ENCODE results near the gene PIK3C3.
"Not testable (repeated sequence)": the region's sequence is repeated elsewhere in the genome, so short reads cannot be mapped to it uniquely, and the experiment has no call there.

Gene PIK3C3

DNA sequence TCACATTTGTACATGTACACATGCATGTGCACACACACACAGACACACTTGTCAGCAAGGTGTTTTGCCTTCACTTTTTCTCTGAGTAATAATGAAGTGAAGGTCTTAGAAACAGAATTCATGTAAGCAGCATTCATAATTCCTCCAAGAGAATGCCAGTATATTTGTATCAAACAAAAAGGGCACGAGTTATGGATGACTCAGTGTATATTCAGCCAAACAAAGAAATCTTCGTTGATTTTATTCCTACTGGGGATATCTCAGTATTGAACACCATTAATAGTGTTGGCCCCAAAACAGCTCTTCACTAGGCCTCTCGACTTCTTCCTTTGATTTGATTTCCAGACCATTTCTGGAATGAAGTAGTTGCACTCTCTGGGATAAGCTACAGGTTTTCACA is 125.3 kb downstream of the PIK3C3 start:
- no peak for DNase-seq

- no peak for DNase-seq
Measured at GRCh38 chr18:42082415-42083234, 127.6 kb downstream of the PIK3C3 start.

- DNase-seq: no peak
Measured at GRCh38 chr18:42086288-42086687, 131.3 kb downstream of the PIK3C3 start.

GRCh38 chr18:42087235-42087634 is 132.2 kb downstream of the PIK3C3 start:
- no peak for DNase-seq

- DNase-seq: no peak
Measured at GRCh38 chr18:42087876-42088275, 132.8 kb downstream of the PIK3C3 start.

GRCh38 chr18:42092848-42093247 is 137.8 kb downstream of the PIK3C3 start:
- no peak for DNase-seq

DNA sequence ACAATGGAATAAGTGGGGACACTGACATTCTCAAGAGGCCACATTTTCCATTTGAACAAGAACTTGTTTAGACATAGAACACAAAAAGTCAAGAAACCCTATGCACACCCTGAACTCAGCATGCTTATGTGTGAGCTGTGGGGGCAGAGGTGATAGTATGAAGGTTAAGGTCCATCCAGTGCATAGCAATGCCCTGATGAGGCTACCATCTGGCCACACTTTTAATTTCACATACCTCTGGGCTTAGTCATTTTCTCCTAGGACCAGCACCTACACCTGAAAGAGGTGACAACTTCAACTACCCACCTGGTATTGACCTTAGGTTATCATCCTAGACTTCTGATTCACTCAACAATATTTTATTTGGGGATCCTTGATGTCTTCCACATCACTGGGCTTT is 139.8 kb downstream of the PIK3C3 start:
- no peak for DNase-seq

- no peak for DNase-seq
Measured at GRCh38 chr18:42095732-42096377, 140.8 kb downstream of the PIK3C3 start.

- no peak for DNase-seq
Measured at GRCh38 chr18:42100248-42100647, 145.2 kb downstream of the PIK3C3 start.

GRCh38 chr18:42100911-42101310 is 145.9 kb downstream of the PIK3C3 start:
- no peak for DNase-seq

- DNase-seq: no peak
Measured at GRCh38 chr18:42105394-42105793, 150.4 kb downstream of the PIK3C3 start.

- no peak for DNase-seq
Measured at GRCh38 chr18:42106784-42107183, 151.8 kb downstream of the PIK3C3 start.

DNA sequence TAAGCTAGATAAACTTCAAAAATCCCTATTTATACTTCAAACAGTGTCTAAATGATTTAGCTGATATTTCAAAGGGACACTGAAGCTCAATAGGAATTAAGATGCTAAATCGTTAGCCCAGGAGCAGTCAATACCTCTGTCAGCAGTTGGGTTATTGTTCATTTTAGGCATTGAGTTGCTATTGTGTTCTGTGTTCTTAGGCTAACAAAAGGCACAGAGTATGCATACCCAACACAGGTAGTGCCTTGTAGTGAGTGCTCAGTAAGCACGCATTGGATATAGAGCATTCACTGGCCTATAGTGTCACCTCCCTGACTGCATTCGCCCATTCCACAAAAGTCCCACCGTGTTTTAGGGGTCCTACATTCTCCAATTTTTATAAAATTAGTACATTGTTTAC is 152.3 kb downstream of the PIK3C3 start:
- DNase-seq: no peak

- no peak for DNase-seq
Measured at GRCh38 chr18:42107691-42108450, 152.8 kb downstream of the PIK3C3 start.

- DNase-seq: not testable (repeated sequence)
Measured at GRCh38 chr18:42112147-42112546, 157.1 kb downstream of the PIK3C3 start.

DNA sequence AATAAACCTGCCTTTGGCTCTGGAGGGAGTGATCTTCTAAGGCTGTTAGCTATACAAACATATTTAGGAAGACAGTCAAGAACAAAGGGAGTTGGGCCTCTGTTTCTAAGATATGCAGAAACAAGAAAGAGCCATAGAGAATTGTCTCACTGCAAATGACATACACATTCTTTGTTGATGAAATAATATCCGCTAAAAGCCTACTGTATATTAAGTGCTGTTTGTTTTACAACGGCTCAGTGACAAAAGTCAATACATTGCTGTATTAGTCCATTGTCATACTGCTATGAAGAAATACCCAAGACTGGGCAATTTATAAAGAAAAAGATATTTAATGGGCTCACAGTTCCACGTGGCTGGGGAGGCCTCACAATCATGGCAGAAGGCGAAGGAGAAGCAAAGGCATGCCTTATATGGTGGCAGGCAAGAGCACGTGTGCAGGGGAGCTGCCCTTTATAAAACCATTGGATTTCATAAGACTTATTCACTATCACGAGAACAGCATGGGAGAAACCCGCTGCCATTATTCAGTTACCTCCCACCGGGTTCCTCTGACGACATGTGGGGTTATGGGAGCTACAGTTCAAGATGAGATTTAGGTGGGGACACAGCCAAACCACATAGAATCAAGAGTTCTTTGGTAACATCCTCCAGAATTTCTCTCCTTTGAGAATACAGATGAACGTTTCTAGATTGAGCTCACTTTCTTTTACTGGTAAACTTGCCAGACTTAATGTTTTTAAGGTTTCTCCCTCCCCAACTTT is 157.8 kb downstream of the PIK3C3 start:
- DNase-seq: no peak

- DNase-seq: peak; percentile 36 to 42
Measured at GRCh38 chr18:42113529-42114191, 158.6 kb downstream of the PIK3C3 start.

- peak; percentile 87 to 89 for DNase-seq
Measured at GRCh38 chr18:42114310-42114943, 159.4 kb downstream of the PIK3C3 start.

DNA sequence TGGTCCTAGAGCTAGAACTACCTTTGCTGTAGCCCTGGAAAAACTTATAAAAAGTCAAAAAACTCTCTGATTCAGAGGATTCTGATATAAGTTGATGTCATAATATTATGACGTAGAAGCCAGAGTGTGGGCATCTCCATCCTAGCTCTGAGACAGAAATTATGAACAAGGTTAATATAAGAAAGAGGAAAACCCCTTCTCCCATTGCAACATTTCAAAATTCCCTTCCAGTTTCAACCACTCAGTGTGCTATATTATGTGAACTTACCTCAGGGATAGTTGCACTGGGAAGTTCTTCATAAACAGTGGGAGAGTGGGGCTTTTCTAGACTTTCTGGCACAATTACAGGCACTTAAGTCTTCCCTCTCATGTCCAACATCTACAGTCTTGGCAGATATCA is 171.6 kb downstream of the PIK3C3 start:
- no peak for DNase-seq

- DNase-seq: no peak
Measured at GRCh38 chr18:42131066-42131929, 176.3 kb downstream of the PIK3C3 start.

DNA sequence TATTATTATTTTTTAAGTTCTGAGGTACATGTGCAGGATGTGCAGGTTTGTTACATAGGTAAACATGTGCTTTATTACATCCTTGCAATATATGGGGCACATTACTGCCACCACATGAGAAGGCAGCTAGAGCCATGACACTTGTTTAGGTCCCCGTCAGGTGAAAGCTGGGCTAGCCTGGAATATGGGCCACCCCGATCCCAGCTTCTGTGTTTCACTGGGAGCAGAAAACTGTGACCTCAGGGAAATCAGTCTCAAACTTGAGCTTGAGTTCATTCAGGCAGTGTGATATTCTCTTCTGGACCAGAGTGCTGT is 176.9 kb downstream of the PIK3C3 start:
- no peak for DNase-seq

Measured in Kasumi-1 (cell line).